ENCODE results near the gene DAAM1. TPM values are rescaled to one million over a fixed set of nuclear protein-coding genes. Genes with fewer than 3 reads are reported as not detected.
A peak's percentile ranks its signal among the peaks of the same experiment; 100 is the strongest.

Gene DAAM1
- total and polyA plus RNA-seq, 4 donors: 10.4 to 93.3 (median 60.8) TPM

GRCh38 chr14:59344691-59345455 lies 156.4 kb downstream of the DAAM1 start:
- H3K4me3 ChIP-seq (ENCODE audit: low read length in 2 of 2): no peak overlapping the region
- peaks cover 2 to 18% of the 10 kb centered on the region in 2 donors for H3K4me1 ChIP-seq (ENCODE audit: control insufficient read depth in 1 of 2, insufficient read depth in 2 of 2, low read length in 2 of 2)
- peak; percentile 23 for ATAC-seq (ENCODE audit: low FRiP score)
- H3K27me3 ChIP-seq (ENCODE audit: control insufficient read depth in 1 of 2, insufficient read depth in 2 of 2, low read length in 1 of 2): no peaks in the 10 kb centered on the region
- WGBS, 2 donors: 23 to 26% methylated on average over 10 of the region's 10 CpGs
- H3K36me3 ChIP-seq (ENCODE audit: control insufficient read depth in 1 of 2, insufficient read depth in 2 of 2, low read length in 1 of 2): no peaks in the 10 kb centered on the region
- peak overlapping the region; percentile 32 to 61 for H3K27ac ChIP-seq (ENCODE audit: low read depth in 1 of 2, low read length in 2 of 2)
- intact Hi-C loops (cut with DNase I): loop anchor here (5.0 to 10.0 kb wide), 3 partner anchors 70 to 82 kb away; no protein-coding TSS in a partner anchor
- no peak for DNase-seq
- no peaks in the 10 kb centered on the region for H3K9me3 ChIP-seq (ENCODE audit: control insufficient read depth, low read length)

GRCh38 chr14:59346329-59346728 lies 157.9 kb downstream of the DAAM1 start:
- intact Hi-C loops (cut with DNase I): loop anchor here (5.0 to 10.0 kb wide), 3 partner anchors 72 to 81 kb away; no protein-coding TSS in a partner anchor
- H3K4me1 ChIP-seq (ENCODE audit: control insufficient read depth in 1 of 2, insufficient read depth in 2 of 2, low read length in 2 of 2): peaks cover 2 to 18% of the 10 kb centered on the region in 2 donors
- no peak overlapping the region for H3K4me3 ChIP-seq (ENCODE audit: low read length in 2 of 2)
- H3K27me3 ChIP-seq (ENCODE audit: control insufficient read depth in 1 of 2, insufficient read depth in 2 of 2, low read length in 1 of 2): no peaks in the 10 kb centered on the region
- 94 to 95% methylated on average over 1 of the region's 1 CpG for WGBS, 2 donors
- no peak for ATAC-seq (ENCODE audit: low FRiP score)
- DNase-seq: no peak
- H3K36me3 ChIP-seq (ENCODE audit: control insufficient read depth in 1 of 2, insufficient read depth in 2 of 2, low read length in 1 of 2): no peaks in the 10 kb centered on the region
- H3K9me3 ChIP-seq (ENCODE audit: control insufficient read depth, low read length): no peaks in the 10 kb centered on the region
- peak overlapping the region; percentile 52 to 61 for H3K27ac ChIP-seq (ENCODE audit: low read depth in 1 of 2, low read length in 2 of 2)

GRCh38 chr14:59346796-59347510 lies 158.5 kb downstream of the DAAM1 start:
- no peaks in the 10 kb centered on the region for H3K36me3 ChIP-seq (ENCODE audit: control insufficient read depth in 1 of 2, insufficient read depth in 2 of 2, low read length in 1 of 2)
- intact Hi-C loops (cut with DNase I): loop anchor here (5.0 to 10.0 kb wide), 3 partner anchors 72 to 80 kb away; no protein-coding TSS in a partner anchor
- no peak overlapping the region for H3K4me3 ChIP-seq (ENCODE audit: low read length in 2 of 2)
- H3K27ac ChIP-seq (ENCODE audit: low read depth in 1 of 2, low read length in 2 of 2): peak overlapping the region; percentile 22 to 93
- DNase-seq: no peak
- H3K27me3 ChIP-seq (ENCODE audit: control insufficient read depth in 1 of 2, insufficient read depth in 2 of 2, low read length in 1 of 2): no peaks in the 10 kb centered on the region
- peaks cover 2 to 18% of the 10 kb centered on the region in 2 donors for H3K4me1 ChIP-seq (ENCODE audit: control insufficient read depth in 1 of 2, insufficient read depth in 2 of 2, low read length in 2 of 2)
- H3K9me3 ChIP-seq (ENCODE audit: control insufficient read depth, low read length): no peaks in the 10 kb centered on the region
- WGBS, 2 donors: 3 to 4% methylated on average over 5 of the region's 5 CpGs
- no peak for ATAC-seq (ENCODE audit: low FRiP score)

- 18 to 22% methylated on average over 5 of the region's 5 CpGs for WGBS, 2 donors
- ATAC-seq (ENCODE audit: low FRiP score) (no peak), DNase-seq (no peak)
- peaks cover 0 to 2% of the 10 kb centered on the region in 2 donors for H3K36me3 ChIP-seq (ENCODE audit: control insufficient read depth in 1 of 2, insufficient read depth in 2 of 2, low read length in 1 of 2)
- H3K27me3 ChIP-seq (ENCODE audit: control insufficient read depth in 1 of 2, insufficient read depth in 2 of 2, low read length in 1 of 2): no peaks in the 10 kb centered on the region
- intact Hi-C loops (cut with DNase I): loop anchor here (5.0 to 10.0 kb wide), 3 partner anchors 73 to 80 kb away; no protein-coding TSS in a partner anchor
- no peak overlapping the region for H3K4me3 ChIP-seq (ENCODE audit: low read length in 2 of 2)
- no peaks in the 10 kb centered on the region for H3K9me3 ChIP-seq (ENCODE audit: control insufficient read depth, low read length)
- peak overlapping the region; percentile 93 to 96 for H3K27ac ChIP-seq (ENCODE audit: low read depth in 1 of 2, low read length in 2 of 2)
- H3K4me1 ChIP-seq (ENCODE audit: control insufficient read depth in 1 of 2, insufficient read depth in 2 of 2, low read length in 2 of 2): peaks cover 0 to 18% of the 10 kb centered on the region in 2 donors
Observed at GRCh38 chr14:59347511-59347900, 159.0 kb downstream of the DAAM1 start.

GRCh38 chr14:59347915-59348314 lies 159.4 kb downstream of the DAAM1 start:
- ATAC-seq (ENCODE audit: low FRiP score) (no peak), DNase-seq (no peak)
- Histone ChIP-seq H3K27ac (ENCODE audit: low read depth in 1 of 2, low read length in 2 of 2) (peak overlapping the region; percentile 53 to 93), H3K4me3 (ENCODE audit: low read length in 2 of 2) (no peak overlapping the region), H3K9me3 (ENCODE audit: control insufficient read depth, low read length) (no peaks in the 10 kb centered on the region), H3K36me3 (ENCODE audit: control insufficient read depth in 1 of 2, insufficient read depth in 2 of 2, low read length in 1 of 2) (peaks cover 0 to 2% of the 10 kb centered on the region in 2 donors), H3K27me3 (ENCODE audit: control insufficient read depth in 1 of 2, insufficient read depth in 2 of 2, low read length in 1 of 2) (no peaks in the 10 kb centered on the region), H3K4me1 (ENCODE audit: control insufficient read depth in 1 of 2, insufficient read depth in 2 of 2, low read length in 2 of 2) (peaks cover 0 to 18% of the 10 kb centered on the region in 2 donors)
- 82 to 87% methylated on average over 3 of the region's 3 CpGs for WGBS, 2 donors
- intact Hi-C loops (cut with DNase I): loop anchor here (5.0 to 10.0 kb wide), 3 partner anchors 73 to 79 kb away; no protein-coding TSS in a partner anchor

DNA sequence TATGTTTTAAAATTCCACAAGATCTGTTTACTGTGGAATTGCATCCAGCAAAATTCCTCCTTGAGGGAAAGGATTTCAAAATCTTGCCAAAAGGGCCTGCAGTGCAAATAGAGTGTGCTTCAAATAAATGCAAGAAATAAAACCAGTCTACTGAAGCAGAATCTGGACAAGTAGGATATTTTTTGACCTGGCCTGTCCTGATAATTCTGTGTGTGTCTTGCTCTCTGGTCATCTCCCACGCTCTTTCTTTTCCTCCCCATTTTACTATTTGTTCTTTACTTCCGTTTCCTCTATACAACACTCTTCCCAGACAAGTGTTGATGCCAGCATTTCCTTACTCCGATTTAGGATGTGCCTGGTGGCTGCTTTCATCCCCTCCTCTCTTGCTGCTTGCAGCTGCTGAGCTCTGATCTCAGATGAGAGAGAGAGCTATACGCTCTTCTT lies 160.8 kb downstream of the DAAM1 start:
- no peaks in the 10 kb centered on the region for H3K27me3 ChIP-seq (ENCODE audit: control insufficient read depth in 1 of 2, insufficient read depth in 2 of 2, low read length in 1 of 2)
- H3K9me3 ChIP-seq (ENCODE audit: control insufficient read depth, low read length): no peaks in the 10 kb centered on the region
- H3K4me1 ChIP-seq (ENCODE audit: control insufficient read depth in 1 of 2, insufficient read depth in 2 of 2, low read length in 2 of 2): peaks cover 0 to 16% of the 10 kb centered on the region in 2 donors
- 11 to 14% methylated on average over 4 of the region's 4 CpGs for whole genome bisulfite sequencing, 2 donors
- H3K27ac ChIP-seq (ENCODE audit: low read depth in 1 of 2, low read length in 2 of 2): peak overlapping the region; percentile 87 to 96
- peaks cover 2 to 3% of the 10 kb centered on the region in 2 donors for H3K36me3 ChIP-seq (ENCODE audit: control insufficient read depth in 1 of 2, insufficient read depth in 2 of 2, low read length in 1 of 2)
- no peak for ATAC-seq (ENCODE audit: low FRiP score)
- DNase-seq: no peak
- intact Hi-C loops (cut with DNase I): loop anchor here (5.0 to 10.0 kb wide), 3 partner anchors 73 to 78 kb away; no protein-coding TSS in a partner anchor
- no peak overlapping the region for H3K4me3 ChIP-seq (ENCODE audit: low read length in 2 of 2)

GRCh38 chr14:59352961-59353360 lies 164.5 kb downstream of the DAAM1 start:
- H3K4me1 ChIP-seq (ENCODE audit: control insufficient read depth in 1 of 2, insufficient read depth in 2 of 2, low read length in 2 of 2): peaks cover 0 to under 1% of the 10 kb centered on the region in 2 donors
- no peak for ATAC-seq (ENCODE audit: low FRiP score)
- intact Hi-C loops (cut with DNase I): no loop called here
- H3K4me3 ChIP-seq (ENCODE audit: low read length in 2 of 2): no peak overlapping the region
- H3K9me3 ChIP-seq (ENCODE audit: control insufficient read depth, low read length): no peaks in the 10 kb centered on the region
- no peaks in the 10 kb centered on the region for H3K27me3 ChIP-seq (ENCODE audit: control insufficient read depth in 1 of 2, insufficient read depth in 2 of 2, low read length in 1 of 2)
- peak overlapping the region in 1 of 2 donors; percentile 41 for H3K27ac ChIP-seq (ENCODE audit: low read depth in 1 of 2, low read length in 2 of 2)
- 60 to 64% methylated on average over 3 of the region's 3 CpGs for WGBS, 2 donors
- DNase-seq: no peak
- H3K36me3 ChIP-seq (ENCODE audit: control insufficient read depth in 1 of 2, insufficient read depth in 2 of 2, low read length in 1 of 2): peaks cover 5 to 11% of the 10 kb centered on the region in 2 donors

GRCh38 chr14:59354666-59355065 lies 166.2 kb downstream of the DAAM1 start:
- Histone ChIP-seq H3K27me3 (ENCODE audit: control insufficient read depth in 1 of 2, insufficient read depth in 2 of 2, low read length in 1 of 2) (no peaks in the 10 kb centered on the region), H3K4me1 (ENCODE audit: control insufficient read depth in 1 of 2, insufficient read depth in 2 of 2, low read length in 2 of 2) (peaks cover 3 to 5% of the 10 kb centered on the region in 2 donors), H3K9me3 (ENCODE audit: control insufficient read depth, low read length) (no peaks in the 10 kb centered on the region), H3K4me3 (ENCODE audit: low read length in 2 of 2) (no peak overlapping the region), H3K27ac (ENCODE audit: low read depth in 1 of 2, low read length in 2 of 2) (no peak overlapping the region), H3K36me3 (ENCODE audit: control insufficient read depth in 1 of 2, insufficient read depth in 2 of 2, low read length in 1 of 2) (peaks cover 5 to 11% of the 10 kb centered on the region in 2 donors)
- 89 to 90% methylated on average over 3 of the region's 3 CpGs for WGBS, 2 donors
- ATAC-seq (ENCODE audit: low FRiP score): no peak
- intact Hi-C loops (cut with DNase I): no loop called here
- no peak for DNase-seq
